ENCODE results near the gene CPVL.

GRCh38 chr7:29143751-29144150 is 2.6 kb downstream of the CPVL start:
- TF ChIP-seq CTCF (IDR thresholded peaks at IDR 0.05) = no peak
- no peak for TF ChIP-seq EZH2 (IDR thresholded peaks at IDR 0.05)
- no peak for TF ChIP-seq EZH2phosphoT487 (IDR thresholded peaks at IDR 0.05)

Measured in neural progenitor cell (in vitro differentiated cells).